ENCODE results near the gene SOX30. TPM values are rescaled to one million over a fixed set of nuclear protein-coding genes. Genes with fewer than 3 reads are reported as not detected.

The SOX30 gene
- total RNA-seq, 2 experiments from 2014 or later = 0.09 TPM; not detected in 1

GRCh38 chr5:157611571-157612476, 40.4 kb downstream of the SOX30 start:
- ATAC-seq (no peak), DNase-seq (no peak)
- H3K9me3 Mint-ChIP-seq (ENCODE audit: low read depth) = no peaks in the 10 kb centered on the region
- no peak overlapping the region for H3K4me3 Mint-ChIP-seq
- peaks cover 62% of the 10 kb centered on the region for H3K4me1 Mint-ChIP-seq
- CTCF ChIA-PET = interaction anchor here (0.8 to 1.4 kb wide), 2 partner anchors 70 to 132 kb away, joined by 3 to 5 read pairs; partner anchors contain the start of gene LSM11
- H3K27ac Mint-ChIP-seq = peak overlapping the region; percentile 34
- peaks cover 12% of the 10 kb centered on the region for H3K36me3 Mint-ChIP-seq
- no peaks in the 10 kb centered on the region for H3K27me3 Mint-ChIP-seq

DNA sequence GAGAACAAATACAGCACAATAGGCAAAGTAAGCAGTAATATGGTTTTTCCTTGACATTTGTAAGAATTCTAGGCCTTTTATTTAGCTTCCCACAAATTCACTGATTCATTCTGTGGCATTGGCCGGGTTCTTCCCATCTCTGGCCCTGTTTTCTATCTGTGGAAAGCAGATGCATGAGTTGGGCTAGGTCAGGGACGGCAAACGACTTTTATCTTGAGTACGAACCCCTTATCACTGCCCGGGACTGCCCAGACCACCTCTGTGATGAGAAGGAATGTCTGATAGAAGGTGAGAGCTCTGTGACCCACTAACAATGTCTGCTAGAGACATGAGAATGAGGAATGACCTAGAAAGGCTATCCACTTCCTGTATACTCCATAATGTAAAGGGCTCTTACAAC, 41.2 kb downstream of the SOX30 start:
- H3K4me3 Mint-ChIP-seq = no peak overlapping the region

GRCh38 chr5:157608972-157609565, 43.2 kb downstream of the SOX30 start:
- CTCF ChIA-PET = interaction anchor here (1.1 to 2.2 kb wide), 2 partner anchors 10 to 68 kb away, joined by 3 to 12 read pairs; no protein-coding TSS in a partner anchor
- peaks cover 15% of the 10 kb centered on the region for H3K36me3 Mint-ChIP-seq
- H3K27ac Mint-ChIP-seq = no peak overlapping the region

More for the DNA sequence above, 41.2 kb downstream of the SOX30 start:
- Mint-ChIP-seq H3K27me3 (no peaks in the 10 kb centered on the region), H3K27ac (no peak overlapping the region), H3K36me3 (peaks cover 13% of the 10 kb centered on the region), H3K9me3 (ENCODE audit: low read depth) (no peaks in the 10 kb centered on the region), H3K4me1 (peaks cover 69% of the 10 kb centered on the region)
- ATAC-seq (no peak), DNase-seq (no peak)
- CTCF ChIA-PET = no interaction called here

DNA sequence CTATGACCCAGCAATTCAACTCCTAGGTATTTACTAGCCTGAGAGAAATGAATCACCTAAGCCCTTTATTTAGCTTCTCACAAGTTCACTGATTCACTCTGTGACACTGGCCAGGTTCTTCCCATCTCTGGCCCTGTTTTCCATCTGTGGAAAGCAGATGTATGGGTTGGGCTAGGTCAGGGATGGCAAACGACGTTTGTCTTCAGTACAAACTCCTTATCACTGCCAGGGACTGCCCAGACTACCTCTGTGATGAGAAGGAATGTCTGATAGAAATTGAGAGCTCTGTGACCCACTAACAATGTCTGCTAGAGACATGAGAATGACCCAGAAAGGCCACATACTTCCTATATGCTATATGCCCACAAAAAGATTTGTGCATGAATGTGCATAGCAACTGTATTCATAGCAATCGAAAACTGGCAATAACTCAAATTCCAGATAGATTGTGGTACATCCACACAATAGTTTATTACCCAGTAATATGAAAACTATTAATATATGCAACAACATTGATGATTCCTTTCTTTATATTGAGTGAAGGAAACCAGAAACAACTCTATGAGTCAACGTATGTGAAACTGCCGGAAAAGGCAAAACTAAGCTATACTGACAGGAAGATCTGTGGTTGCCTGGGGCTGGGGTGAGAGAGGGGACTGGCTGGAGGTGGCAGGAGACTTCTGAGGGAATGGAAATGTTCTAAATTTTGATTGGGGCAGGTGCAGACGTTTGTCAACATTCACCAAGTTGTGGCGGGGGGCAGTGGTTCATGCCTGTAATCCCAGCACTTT, 44.7 kb downstream of the SOX30 start:
- Mint-ChIP-seq H3K4me1 (peaks cover 81% of the 10 kb centered on the region), H3K27ac (peak overlapping the region; percentile 89), H3K27me3 (no peaks in the 10 kb centered on the region), H3K4me3 (peak overlapping the region; percentile 39), H3K9me3 (ENCODE audit: low read depth) (no peaks in the 10 kb centered on the region), H3K36me3 (peaks cover 15% of the 10 kb centered on the region)
- CTCF ChIA-PET = interaction anchor here (0.5 to 2.2 kb wide), 8 partner anchors 10 to 1721 kb away, joined by 3 to 12 read pairs (median 3); no protein-coding TSS in a partner anchor
- peak; percentile 78 for ATAC-seq
- peak; percentile 92 for DNase-seq

More at GRCh38 chr5:157608972-157609565, 43.2 kb downstream of the SOX30 start:
- Mint-ChIP-seq H3K4me1 (peaks cover 81% of the 10 kb centered on the region), H3K27me3 (no peaks in the 10 kb centered on the region), H3K9me3 (ENCODE audit: low read depth) (no peaks in the 10 kb centered on the region), H3K4me3 (no peak overlapping the region)
- DNase-seq (no peak), ATAC-seq (no peak)

DNA sequence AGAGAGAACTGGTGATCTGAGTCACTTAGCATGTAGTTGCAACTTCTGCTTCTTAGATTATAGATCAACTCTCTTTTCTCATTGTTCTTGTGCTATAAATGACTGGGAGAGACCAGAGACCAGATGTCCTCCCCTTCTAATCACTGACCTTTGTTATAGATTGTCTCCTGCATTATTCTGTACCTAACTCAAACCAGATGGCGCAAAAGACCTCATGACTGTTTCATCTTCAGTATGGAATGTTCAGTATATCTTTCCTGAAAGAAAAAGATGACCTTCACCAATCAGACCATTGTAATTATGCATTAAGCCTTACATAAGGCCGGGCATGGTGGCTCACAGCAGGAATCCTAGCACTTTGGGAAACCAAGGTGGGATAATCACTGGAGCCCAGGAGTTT, 46.2 kb downstream of the SOX30 start:
- Mint-ChIP-seq H3K27me3 (no peaks in the 10 kb centered on the region), H3K4me1 (peaks cover 81% of the 10 kb centered on the region), H3K36me3 (peaks cover 15% of the 10 kb centered on the region), H3K9me3 (ENCODE audit: low read depth) (no peaks in the 10 kb centered on the region), H3K4me3 (no peak overlapping the region), H3K27ac (peak overlapping the region; percentile 53)
- ATAC-seq (no peak), DNase-seq (no peak)
- CTCF ChIA-PET = no interaction called here

GRCh38 chr5:157603333-157604190, 48.7 kb downstream of the SOX30 start:
- Mint-ChIP-seq H3K9me3 (ENCODE audit: low read depth) (no peaks in the 10 kb centered on the region), H3K36me3 (peaks cover 15% of the 10 kb centered on the region), H3K27ac (peak overlapping the region; percentile 90), H3K4me1 (peaks cover 90% of the 10 kb centered on the region), H3K27me3 (no peaks in the 10 kb centered on the region), H3K4me3 (peak overlapping the region; percentile 41)
- DNase-seq (peak; percentile 87), ATAC-seq (peak; percentile 61)
- CTCF ChIA-PET = interaction anchor here (0.7 to 1.4 kb wide), 2 partner anchors 10 to 345 kb away, joined by 3 to 4 read pairs; no protein-coding TSS in a partner anchor

DNA sequence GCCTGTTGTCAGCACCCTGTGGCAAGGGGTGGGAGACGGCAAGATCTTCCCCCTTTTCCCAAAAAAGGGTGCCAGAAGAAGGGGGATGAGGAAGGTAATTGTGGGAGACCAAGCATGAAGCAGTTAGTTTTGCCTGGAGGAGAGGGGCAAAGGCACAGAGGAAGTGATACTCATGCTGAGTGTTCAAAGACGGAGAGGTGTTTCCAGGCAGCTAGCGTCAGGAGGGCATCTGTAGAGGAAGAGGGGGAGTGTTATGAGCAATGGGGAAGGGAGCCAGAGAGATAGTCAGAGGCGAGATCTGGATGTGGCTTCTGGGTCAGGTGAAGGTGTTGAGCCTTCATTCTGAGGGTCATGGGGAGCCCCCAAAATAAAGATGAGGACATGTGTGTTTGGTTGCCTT, 49.7 kb downstream of the SOX30 start:
- peak overlapping the region; percentile 90 for H3K27ac Mint-ChIP-seq
- H3K27me3 Mint-ChIP-seq = no peaks in the 10 kb centered on the region
- ATAC-seq = peak; percentile 53
- CTCF ChIA-PET = no interaction called here
- peak; percentile 74 for DNase-seq
- no peak overlapping the region for H3K4me3 Mint-ChIP-seq
- peaks cover 11% of the 10 kb centered on the region for H3K36me3 Mint-ChIP-seq
- peaks cover 91% of the 10 kb centered on the region for H3K4me1 Mint-ChIP-seq
- H3K9me3 Mint-ChIP-seq (ENCODE audit: low read depth) = no peaks in the 10 kb centered on the region

- peaks cover 96% of the 10 kb centered on the region for H3K4me1 Mint-ChIP-seq
- CTCF ChIA-PET = no interaction called here
- no peak for DNase-seq
- peak overlapping the region; percentile 72 for H3K27ac Mint-ChIP-seq
- no peaks in the 10 kb centered on the region for H3K9me3 Mint-ChIP-seq (ENCODE audit: low read depth)
- H3K4me3 Mint-ChIP-seq = no peak overlapping the region
- peaks cover 12% of the 10 kb centered on the region for H3K36me3 Mint-ChIP-seq
- ATAC-seq = no peak
- no peaks in the 10 kb centered on the region for H3K27me3 Mint-ChIP-seq
Measured at GRCh38 chr5:157600252-157600651, 52.0 kb downstream of the SOX30 start.

DNA sequence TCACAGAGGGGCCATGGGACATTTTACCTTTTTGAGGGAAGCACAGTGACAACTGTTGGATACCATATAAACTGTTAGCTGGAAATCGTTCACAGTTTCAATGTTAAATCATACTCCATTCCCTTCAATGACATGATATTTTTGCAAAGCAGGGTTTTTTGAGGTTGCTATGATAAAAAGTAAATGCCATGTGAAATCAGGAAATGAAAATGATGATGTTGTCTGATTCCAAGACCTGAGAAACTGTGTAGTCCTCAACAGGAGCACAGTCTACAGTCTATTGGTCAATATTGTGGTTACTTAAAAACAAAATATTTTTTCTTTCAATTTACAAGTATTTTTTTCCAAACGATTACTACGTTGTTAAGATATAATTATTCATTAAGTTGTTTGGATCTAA, 52.7 kb downstream of the SOX30 start:
- Mint-ChIP-seq H3K27ac (peak overlapping the region; percentile 84), H3K36me3 (peaks cover 9% of the 10 kb centered on the region), H3K9me3 (ENCODE audit: low read depth) (no peaks in the 10 kb centered on the region), H3K4me1 (peaks cover 97% of the 10 kb centered on the region), H3K4me3 (no peak overlapping the region), H3K27me3 (no peaks in the 10 kb centered on the region)
- no peak for DNase-seq
- no peak for ATAC-seq
- CTCF ChIA-PET = no interaction called here

GRCh38 chr5:157598350-157598936, 53.8 kb downstream of the SOX30 start:
- ATAC-seq = no peak
- no peak overlapping the region for H3K4me3 Mint-ChIP-seq

DNA sequence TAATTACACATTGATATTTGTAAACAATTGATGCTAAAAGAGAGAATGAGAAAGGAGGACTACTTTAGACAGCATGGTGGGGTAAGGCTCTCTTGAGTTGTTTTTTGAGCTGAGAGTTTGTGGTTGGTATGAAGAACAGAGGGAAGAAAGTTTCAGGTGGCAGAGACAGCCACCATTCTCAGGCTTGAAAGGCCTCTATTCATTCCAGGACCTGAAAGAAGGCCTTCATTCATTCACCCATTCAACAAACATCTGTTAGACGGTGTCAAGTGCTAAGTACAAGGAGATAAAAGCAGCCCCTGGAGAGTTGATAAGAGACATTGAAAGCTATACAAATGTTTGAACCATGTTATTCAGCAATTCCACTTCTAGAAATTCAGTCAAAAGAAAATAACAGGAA, 55.0 kb downstream of the SOX30 start:
- Mint-ChIP-seq H3K27me3 (no peaks in the 10 kb centered on the region), H3K9me3 (ENCODE audit: low read depth) (no peaks in the 10 kb centered on the region), H3K4me3 (peak overlapping the region; percentile 40), H3K27ac (peak overlapping the region; percentile 84), H3K4me1 (peaks cover 97% of the 10 kb centered on the region), H3K36me3 (peaks cover 9% of the 10 kb centered on the region)
- CTCF ChIA-PET = interaction anchor here (0.7 to 2.2 kb wide), 10 partner anchors 10 to 121 kb away, joined by 3 to 10 read pairs (median 6); no protein-coding TSS in a partner anchor
- ATAC-seq (no peak), DNase-seq (no peak)

More at GRCh38 chr5:157598350-157598936, 53.8 kb downstream of the SOX30 start:
- DNase-seq = no peak
- H3K4me1 Mint-ChIP-seq = peaks cover 97% of the 10 kb centered on the region
- H3K27me3 Mint-ChIP-seq = no peaks in the 10 kb centered on the region
- no peaks in the 10 kb centered on the region for H3K9me3 Mint-ChIP-seq (ENCODE audit: low read depth)
- peak overlapping the region; percentile 84 for H3K27ac Mint-ChIP-seq
- peaks cover 8% of the 10 kb centered on the region for H3K36me3 Mint-ChIP-seq
- CTCF ChIA-PET = interaction anchor here (0.8 to 1.0 kb wide), 2 partner anchors 11 to 30 kb away, joined by 3 read pairs; no protein-coding TSS in a partner anchor

GRCh38 chr5:157596487-157596886, 55.8 kb downstream of the SOX30 start:
- Mint-ChIP-seq H3K27ac (peak overlapping the region; percentile 84), H3K36me3 (peaks cover 15% of the 10 kb centered on the region), H3K9me3 (ENCODE audit: low read depth) (peaks cover 5% of the 10 kb centered on the region), H3K4me3 (peak overlapping the region; percentile 40), H3K4me1 (peaks cover 97% of the 10 kb centered on the region), H3K27me3 (no peaks in the 10 kb centered on the region)
- CTCF ChIA-PET = interaction anchor here (1.2 to 2.2 kb wide), 10 partner anchors 9 to 122 kb away, joined by 3 to 10 read pairs (median 8); no protein-coding TSS in a partner anchor
- peak; percentile 83 for DNase-seq
- peak; percentile 71 for ATAC-seq

Measured in activated CD8-positive, alpha-beta memory T cell treated with anti-CD3 and anti-CD28 coated beads, Interleukin-2, amount 10 ng/mL, durations not matched to agents 7 days and 5 days (primary cell).